Vagina (tissue), 2 donors: ENCODE results near the gene CYP11A1. TPM values are rescaled to one million over a fixed set of nuclear protein-coding genes. Genes with fewer than 3 reads are reported as not detected.

Source experiments
- DNase-seq, 2 donors: peaks; one replicate each; pipeline ENCODE4 v3.0.0-alpha.2; 2017; ENCODE audit errors: extremely low spot score in 2 of 2
- H3K27ac ChIP-seq: fragments of 200-600 bp; sonication (generic); one replicate; pipeline ENCODE4 v1.5.1; 2019
- H3K27me3 ChIP-seq: fragments of 200-600 bp; sonication (generic); one replicate; pipeline ENCODE4 v1.5.1; 2019
- H3K36me3 ChIP-seq, 2 donors: fragments of 200-600 bp; sonication (generic); one replicate each; pipeline ENCODE4 v1.5.1; 2017 to 2019
- H3K4me1 ChIP-seq: fragments of 200-600 bp; sonication (generic); one replicate; pipeline ENCODE4 v1.5.1; 2019
- H3K4me3 ChIP-seq, 2 donors: fragments of 200-600 bp; sonication (generic); 1 replicate in 1 of 2; 2 replicates in 1 of 2; pipeline ENCODE4 v1.5.1; 2016 to 2019
- H3K9me3 ChIP-seq: fragments of 200-600 bp; sonication (generic); one replicate; pipeline ENCODE4 v1.5.1; 2019
- CTCF ChIP-seq, 3 experiments: fragments of 450-650 bp in 2 of 3; fragments of 200-600 bp in 1 of 3; sonication (generic) in 1 of 3; IDR thresholded peaks; one replicate each; pipeline ENCODE4 v1.5.1; 2017 to 2019; ENCODE audit warnings: antibody characterized with exemption in 3 of 3, mild to moderate bottlenecking in 2 of 3, moderate library complexity in 2 of 3
- POLR2A ChIP-seq, 2 donors: fragments of 450-650 bp; IDR thresholded peaks; one replicate each; pipeline ENCODE4 v1.6.1; 2017; ENCODE audit warnings: antibody characterized with exemption in 2 of 2, mild to moderate bottlenecking in 2 of 2, moderate library complexity in 2 of 2
- POLR2AphosphoS5 ChIP-seq, 2 donors: sonication (generic); formaldehyde crosslinking; IDR thresholded peaks; one replicate each; pipeline ENCODE4 v1.9.0; 2017; ENCODE audit warnings: antibody characterized with exemption in 2 of 2, mild to moderate bottlenecking in 2 of 2, low read depth in 1 of 2; ENCODE audit not compliant: insufficient read depth in 1 of 2
- intact Hi-C: fragments of 100-400 bp; cut with DNase I; formaldehyde crosslinking; loops from one replicate; pipeline ENCODE4 v1.15.1; 2023
- total RNA-seq: library from RNA; depleted of rRNA; stranded (reverse); fragments of >200 nt; gene quantifications from one replicate; pipeline ENCODE4 v1.2.3, GENCODE V29; 2016

The CYP11A1 gene
- total RNA-seq, 1 donor from 2014 or later = 8.8 TPM

- Histone ChIP-seq H3K27me3 (no peaks in the 10 kb centered on the region), H3K9me3 (no peaks in the 10 kb centered on the region), H3K4me3 (no peak overlapping the region), H3K27ac (no peak overlapping the region), H3K4me1 (peaks cover 11% of the 10 kb centered on the region), H3K36me3 (no peaks in the 10 kb centered on the region)
- DNase-seq = no peak
- intact Hi-C loops = loop anchor here (10.0 kb wide), 1 partner anchor 406 kb away; the partner anchor contains the start of gene CSK
- TF ChIP-seq POLR2AphosphoS5 (IDR thresholded peaks at IDR 0.05; ENCODE audit: insufficient read depth in 1 of 2, low read depth in 1 of 2) (no peak), POLR2A (IDR thresholded peaks at IDR 0.05) (no peak), CTCF (IDR thresholded peaks at IDR 0.05) (no peak)
These were observed 11.4 kb upstream of the CYP11A1 start for GRCh38 chr15:74378848-74379247.

GRCh38 chr15:74377831-74378766 is 10.7 kb upstream of the CYP11A1 start:
- TF ChIP-seq POLR2AphosphoS5 (IDR thresholded peaks at IDR 0.05; ENCODE audit: insufficient read depth in 1 of 2, low read depth in 1 of 2) = no peak
- no peak for TF ChIP-seq CTCF (IDR thresholded peaks at IDR 0.05)
- no peak for TF ChIP-seq POLR2A (IDR thresholded peaks at IDR 0.05)
- Histone ChIP-seq H3K36me3 (no peaks in the 10 kb centered on the region), H3K27ac (no peak overlapping the region), H3K9me3 (no peaks in the 10 kb centered on the region), H3K4me1 (peaks cover 16% of the 10 kb centered on the region), H3K4me3 (no peak overlapping the region), H3K27me3 (no peaks in the 10 kb centered on the region)
- intact Hi-C loops = loop anchor here (10.0 kb wide), 1 partner anchor 407 kb away; the partner anchor contains the start of gene CSK
- DNase-seq = no peak

- intact Hi-C loops = loop anchor here (10.0 kb wide), 1 partner anchor 408 kb away; the partner anchor contains the start of gene CSK
- Histone ChIP-seq H3K4me3 (no peak overlapping the region), H3K27ac (no peak overlapping the region), H3K9me3 (no peaks in the 10 kb centered on the region), H3K36me3 (no peaks in the 10 kb centered on the region), H3K4me1 (peaks cover 16% of the 10 kb centered on the region), H3K27me3 (no peaks in the 10 kb centered on the region)
- TF ChIP-seq POLR2A (IDR thresholded peaks at IDR 0.05) (no peak), POLR2AphosphoS5 (IDR thresholded peaks at IDR 0.05; ENCODE audit: insufficient read depth in 1 of 2, low read depth in 1 of 2) (no peak), CTCF (IDR thresholded peaks at IDR 0.05) (no peak)
- no peak for DNase-seq
These were observed 9.6 kb upstream of the CYP11A1 start for GRCh38 chr15:74376825-74377581.

GRCh38 chr15:74376226-74376625 is 8.8 kb upstream of the CYP11A1 start:
- Histone ChIP-seq H3K27ac (no peak overlapping the region), H3K4me1 (peaks cover 16% of the 10 kb centered on the region), H3K9me3 (no peaks in the 10 kb centered on the region), H3K27me3 (no peaks in the 10 kb centered on the region), H3K4me3 (no peak overlapping the region), H3K36me3 (no peaks in the 10 kb centered on the region)
- TF ChIP-seq POLR2AphosphoS5 (IDR thresholded peaks at IDR 0.05; ENCODE audit: insufficient read depth in 1 of 2, low read depth in 1 of 2) (no peak), CTCF (IDR thresholded peaks at IDR 0.05) (no peak), POLR2A (IDR thresholded peaks at IDR 0.05) (no peak)
- intact Hi-C loops = loop anchor here (10.0 kb wide), 1 partner anchor 409 kb away; the partner anchor contains the start of gene CSK
- DNase-seq = no peak
